NOMO-1 treated with DMSO at 0.1 percent for 48 hours (cell line): ENCODE data around the gene HIF1A.

ENCODE experiments used
- DNase-seq: peaks from one replicate; lab custom pipeline; 2025; ENCODE audit not compliant: unreplicated experiment; lab: John Stamatoyannopoulos, UW

Gene HIF1A

GRCh38 chr14:61774861-61775260, 79.5 kb downstream of the HIF1A start:
- DNase-seq, result no peak

DNA sequence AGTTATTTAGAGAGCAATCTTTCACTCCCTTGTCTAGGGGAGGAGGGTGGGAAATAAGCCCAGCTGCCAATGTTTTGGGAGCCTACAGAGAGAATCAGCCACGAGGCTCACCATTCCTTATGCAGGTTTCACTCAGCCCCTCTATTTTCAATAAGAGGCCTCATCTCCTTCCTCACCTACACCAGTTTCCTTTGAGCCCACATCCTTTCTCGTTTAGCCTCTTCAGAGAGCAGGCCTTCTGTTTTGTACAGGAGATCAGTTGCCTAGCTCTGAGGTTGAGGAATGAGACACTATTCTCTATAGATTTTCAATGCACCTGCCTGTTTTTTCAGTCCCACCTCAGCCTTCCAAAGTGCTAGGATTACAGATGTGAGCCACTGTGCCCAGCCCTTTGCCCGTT, 84.8 kb downstream of the HIF1A start:
- DNase-seq, result no peak

DNA sequence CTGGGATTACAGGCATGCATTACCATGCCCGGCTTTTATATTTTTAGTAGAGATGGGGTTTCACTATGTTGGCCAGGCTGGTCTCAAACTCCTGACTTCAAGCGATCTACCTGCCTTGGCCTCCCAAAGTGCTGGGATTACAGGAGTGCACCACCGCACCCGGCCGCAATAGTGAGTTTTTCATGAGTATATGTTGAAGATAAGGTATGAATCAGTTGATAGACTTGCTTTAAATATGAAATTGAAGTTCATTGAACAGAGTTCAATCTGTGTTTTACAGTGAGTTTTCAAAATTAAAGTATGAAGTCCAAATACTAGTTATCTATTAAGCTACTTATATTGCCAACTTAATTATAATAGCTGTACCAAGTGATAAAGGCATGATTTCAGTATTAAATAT, 102.0 kb downstream of the HIF1A start:
- no peak for DNase-seq
